ENCODE results near the gene FKBP2.

FKBP2 gene

GRCh38 chr11:64209563-64209843, 31.4 kb upstream of the FKBP2 start:
- H3K27ac ChIP-seq: no peak overlapping the region
- TF ChIP-seq CTCF (conservative IDR thresholded peaks at IDR 0.05): no peak
- no peak for TF ChIP-seq ZFX (IDR thresholded peaks at IDR 0.05)

DNA sequence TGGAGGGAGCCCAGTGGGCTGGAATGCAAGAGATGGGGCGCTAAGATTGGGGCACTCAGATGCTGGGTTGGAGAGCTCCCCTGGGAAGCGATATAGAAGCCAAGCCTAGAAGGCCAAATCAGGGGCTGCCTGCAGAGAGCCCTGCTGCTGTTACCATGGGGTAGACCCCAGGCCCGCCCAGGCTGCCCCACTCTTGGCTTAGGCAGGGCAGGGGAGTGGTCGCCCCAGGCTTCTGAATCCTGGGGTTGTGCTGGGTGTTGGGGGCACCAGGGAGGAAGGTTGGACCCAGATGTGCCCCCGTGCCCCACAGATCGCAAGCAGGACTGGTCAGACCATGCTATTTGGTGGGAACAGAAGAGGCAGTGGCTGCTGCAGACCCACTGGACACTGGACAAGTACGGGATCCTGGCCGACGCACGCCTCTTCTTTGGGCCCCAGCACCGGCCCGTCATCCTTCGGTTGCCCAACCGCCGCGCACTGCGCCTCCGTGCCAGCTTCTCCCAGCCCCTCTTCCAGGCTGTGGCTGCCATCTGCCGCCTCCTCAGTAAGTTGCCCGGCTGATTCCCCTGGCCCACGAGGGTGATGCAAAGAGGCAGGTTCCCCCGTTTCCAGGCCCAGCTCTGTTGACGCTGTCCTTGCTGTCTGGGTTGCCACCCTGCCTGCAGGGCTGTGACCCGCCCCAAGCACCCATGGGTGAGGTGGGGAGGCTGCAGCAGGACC, 30.4 kb upstream of the FKBP2 start:
- no peak overlapping the region for H3K27ac ChIP-seq
- TF ChIP-seq ZFX (IDR thresholded peaks at IDR 0.05): no peak
- no peak for TF ChIP-seq CTCF (conservative IDR thresholded peaks at IDR 0.05)

- H3K27ac ChIP-seq: no peak overlapping the region
- TF ChIP-seq ZFX (IDR thresholded peaks at IDR 0.05) (no peak), CTCF (conservative IDR thresholded peaks at IDR 0.05) (no peak)
Measured at GRCh38 chr11:64211181-64211872, 29.6 kb upstream of the FKBP2 start.

- H3K27ac ChIP-seq: no peak overlapping the region
- TF ChIP-seq CTCF (conservative IDR thresholded peaks at IDR 0.05) (no peak), ZFX (IDR thresholded peaks at IDR 0.05) (no peak)
Measured at GRCh38 chr11:64216879-64217278, 24.0 kb upstream of the FKBP2 start.

DNA sequence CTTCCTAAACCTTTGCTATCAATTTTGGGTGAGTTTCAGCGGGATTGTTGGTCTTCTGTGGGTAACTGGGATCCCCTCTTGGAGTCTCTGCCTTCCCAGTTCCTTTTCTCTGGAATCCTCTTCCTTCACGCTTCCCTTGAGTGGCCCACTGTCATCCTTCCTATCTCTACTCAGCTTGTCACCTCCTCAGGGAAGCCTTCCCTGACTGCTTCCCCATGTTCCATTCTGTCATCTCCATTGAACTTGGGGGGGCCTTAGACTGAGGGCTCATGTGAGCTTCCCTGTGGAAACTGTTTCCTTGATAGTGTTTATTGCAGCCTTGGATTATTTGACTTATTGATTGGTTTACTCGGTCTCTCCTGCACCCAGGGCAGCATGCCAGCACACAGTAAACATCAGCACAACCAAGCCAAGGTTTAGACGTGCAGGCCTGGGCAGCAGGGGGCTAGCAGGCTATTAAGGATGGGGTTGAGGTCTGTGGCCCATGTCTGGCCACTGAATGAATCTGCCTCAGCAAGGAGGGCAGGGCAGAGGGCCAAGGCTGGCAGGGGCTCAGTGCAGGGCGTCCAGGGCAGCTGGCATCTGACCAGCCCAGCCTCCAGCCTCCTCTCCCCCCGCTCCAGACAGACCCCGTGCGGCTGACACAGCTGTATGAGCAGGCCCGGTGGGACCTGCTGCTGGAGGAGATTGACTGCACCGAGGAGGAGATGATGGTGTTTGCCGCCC, 22.1 kb upstream of the FKBP2 start:
- peak overlapping the region; percentile 7; the same call in 1 of the 2 replicates for H3K27ac ChIP-seq
- TF ChIP-seq ZFX (IDR thresholded peaks at IDR 0.05) (no peak), CTCF (conservative IDR thresholded peaks at IDR 0.05) (no peak)

- TF ChIP-seq CTCF (conservative IDR thresholded peaks at IDR 0.05): no peak
- TF ChIP-seq ZFX (IDR thresholded peaks at IDR 0.05): no peak
- H3K27ac ChIP-seq: peak overlapping the region; percentile 7; the same call in 1 of the 2 replicates
Measured at GRCh38 chr11:64219354-64219684, 21.6 kb upstream of the FKBP2 start.

GRCh38 chr11:64219755-64220154, 21.1 kb upstream of the FKBP2 start:
- TF ChIP-seq ZFX (IDR thresholded peaks at IDR 0.05) (no peak), CTCF (conservative IDR thresholded peaks at IDR 0.05) (no peak)
- H3K27ac ChIP-seq: no peak overlapping the region
